Endothelial cell of umbilical vein (primary cell): ENCODE measurements around the gene CERCAM.

Experiments
- EZH2 ChIP-seq: IDR thresholded peaks from 2 replicates; pipeline ENCODE4 v1.6.1; 2012; ENCODE audit warnings: borderline replicate concordance, low read depth, mild to moderate bottlenecking, moderate library complexity, low read length, inconsistent platforms; ENCODE audit not compliant: severe bottlenecking
- TF ChIP-seq, protein P1 (sequence below), 2 donors: IDR thresholded peaks; 1 replicate in 1 of 2; 2 replicates in 1 of 2; pipeline ENCODE4 v1.5.1; 2011; ENCODE audit warnings: low read length in 2 of 2, mild to moderate bottlenecking in 2 of 2, moderate library complexity in 2 of 2, control low read depth in 1 of 2, inconsistent platforms in 1 of 2, low read depth in 1 of 2; ENCODE audit not compliant: insufficient read depth in 1 of 2; ENCODE audit errors: extremely low read depth in 1 of 2
- TF ChIP-seq, protein P2 (sequence below): IDR thresholded peaks from 2 replicates; pipeline ENCODE4 v1.6.1; 2011; ENCODE audit not compliant: insufficient read depth, insufficient read length

DNA sequence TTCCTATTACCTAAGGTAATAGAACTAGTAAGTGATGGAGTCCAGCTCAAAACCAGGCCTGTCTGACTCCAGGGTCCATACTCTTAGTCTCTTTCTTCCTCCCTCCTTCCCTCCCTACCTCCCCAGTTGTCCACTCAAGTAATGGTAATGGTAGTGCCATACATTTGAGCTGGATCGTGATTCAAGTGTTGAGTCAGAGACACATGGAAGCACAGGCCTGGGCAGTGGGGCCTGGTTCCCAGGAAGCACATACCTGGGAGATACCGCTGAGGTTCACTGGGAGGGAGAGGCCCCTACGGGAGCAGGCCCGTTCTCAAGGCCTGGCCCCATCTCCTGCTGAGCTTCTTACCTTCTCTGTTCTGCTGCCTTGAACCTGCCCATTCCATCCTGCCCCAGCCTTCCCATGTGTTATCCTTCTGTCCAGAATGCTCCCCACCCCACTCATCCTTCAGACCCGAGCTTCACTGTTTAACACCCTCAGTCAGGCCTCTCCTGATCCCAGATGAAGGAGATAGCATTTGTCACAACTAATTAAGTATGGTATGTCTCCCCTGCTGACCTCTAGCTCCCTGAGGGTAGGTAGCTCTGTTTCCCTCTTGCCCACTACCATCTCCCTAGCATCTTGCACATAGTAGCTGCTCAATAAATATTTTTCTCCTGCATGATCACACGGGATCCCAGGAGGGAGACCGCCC is 35.7 kb upstream of the CERCAM start:
- TF ChIP-seq, protein P1, sequence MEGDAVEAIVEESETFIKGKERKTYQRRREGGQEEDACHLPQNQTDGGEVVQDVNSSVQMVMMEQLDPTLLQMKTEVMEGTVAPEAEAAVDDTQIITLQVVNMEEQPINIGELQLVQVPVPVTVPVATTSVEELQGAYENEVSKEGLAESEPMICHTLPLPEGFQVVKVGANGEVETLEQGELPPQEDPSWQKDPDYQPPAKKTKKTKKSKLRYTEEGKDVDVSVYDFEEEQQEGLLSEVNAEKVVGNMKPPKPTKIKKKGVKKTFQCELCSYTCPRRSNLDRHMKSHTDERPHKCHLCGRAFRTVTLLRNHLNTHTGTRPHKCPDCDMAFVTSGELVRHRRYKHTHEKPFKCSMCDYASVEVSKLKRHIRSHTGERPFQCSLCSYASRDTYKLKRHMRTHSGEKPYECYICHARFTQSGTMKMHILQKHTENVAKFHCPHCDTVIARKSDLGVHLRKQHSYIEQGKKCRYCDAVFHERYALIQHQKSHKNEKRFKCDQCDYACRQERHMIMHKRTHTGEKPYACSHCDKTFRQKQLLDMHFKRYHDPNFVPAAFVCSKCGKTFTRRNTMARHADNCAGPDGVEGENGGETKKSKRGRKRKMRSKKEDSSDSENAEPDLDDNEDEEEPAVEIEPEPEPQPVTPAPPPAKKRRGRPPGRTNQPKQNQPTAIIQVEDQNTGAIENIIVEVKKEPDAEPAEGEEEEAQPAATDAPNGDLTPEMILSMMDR (IDR thresholded peaks at IDR 0.05; ENCODE audit: extremely low read depth in 1 of 2, insufficient read depth in 1 of 2, low read depth in 1 of 2, low read length in 2 of 2), result no peak
- no peak for TF ChIP-seq EZH2
- TF ChIP-seq, protein P2, sequence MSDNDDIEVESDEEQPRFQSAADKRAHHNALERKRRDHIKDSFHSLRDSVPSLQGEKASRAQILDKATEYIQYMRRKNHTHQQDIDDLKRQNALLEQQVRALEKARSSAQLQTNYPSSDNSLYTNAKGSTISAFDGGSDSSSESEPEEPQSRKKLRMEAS, result no peak
